ENCODE measurements around the gene PTCH2.

PTCH2 gene

GRCh38 chr1:44802306-44803061, 40.6 kb downstream of the PTCH2 start:
- no peak overlapping the region for H2AK5ac ChIP-seq (ENCODE audit: low read length, severe bottlenecking)
- peak overlapping the region; percentile 72 for H3K4me2 ChIP-seq (ENCODE audit: low read length, poor library complexity, severe bottlenecking)
- no peaks in the 10 kb centered on the region for H3K27me3 ChIP-seq (ENCODE audit: control insufficient read depth in 1 of 2, insufficient read depth in 1 of 2, low read length in 2 of 2)
- H3K18ac ChIP-seq (ENCODE audit: low read depth in 1 of 2, low read length in 2 of 2) = peak overlapping the region in 1 of 2 experiments; percentile 61
- H3K27ac ChIP-seq (ENCODE audit: low read length, poor library complexity, severe bottlenecking) = no peak overlapping the region
- H3K36me3 ChIP-seq (ENCODE audit: control insufficient read depth in 1 of 2, insufficient read depth in 2 of 2, low read depth in 1 of 2, low read length in 2 of 2) = peaks cover 52 to 53% of the 10 kb centered on the region in 2 experiments
- WGBS = 91% methylated on average over 10 of the region's 13 CpGs
- H2BK5ac ChIP-seq (ENCODE audit: low read depth, low read length, poor library complexity, severe bottlenecking) = no peak overlapping the region
- no peak overlapping the region for H2BK120ac ChIP-seq (ENCODE audit: low read depth, low read length)
- no peak for DNase-seq
- no peak overlapping the region for H2AFZ ChIP-seq (ENCODE audit: low read depth, low read length)
- peaks cover 56% of the 10 kb centered on the region for H3K4me1 ChIP-seq (ENCODE audit: control insufficient read depth, insufficient read depth, low read depth, low read length)
- H3K79me1 ChIP-seq (replicated peaks; ENCODE audit: low read length, poor library complexity, severe bottlenecking) = peaks cover 7% of the 10 kb centered on the region
- peak overlapping the region; percentile 49 to 56 for H2BK12ac ChIP-seq (ENCODE audit: low read length in 2 of 2)
- peak overlapping the region in 1 of 2 experiments; percentile 36 for H3K23ac ChIP-seq (ENCODE audit: low read length in 2 of 2)
- H4K91ac ChIP-seq (ENCODE audit: low read length) = peak overlapping the region; percentile 45
- no peak overlapping the region for H2BK15ac ChIP-seq (ENCODE audit: low read depth, poor library complexity, severe bottlenecking)
- peak overlapping the region in 1 of 2 experiments; percentile 86 for H3K14ac ChIP-seq (ENCODE audit: low read length in 2 of 2)
- H3K4ac ChIP-seq (ENCODE audit: low read depth in 1 of 2, low read length in 2 of 2) = no peak overlapping the region
- peak overlapping the region; percentile 94 for H3K9ac ChIP-seq (ENCODE audit: low read length)
- peak overlapping the region in 1 of 2 experiments; percentile 90 for H3K4me3 ChIP-seq (ENCODE audit: insufficient read depth in 1 of 2, low read depth in 1 of 2, low read length in 2 of 2)
- no peak overlapping the region for H4K8ac ChIP-seq (ENCODE audit: low read length)
- H3K9me3 ChIP-seq (ENCODE audit: control insufficient read depth, low read length) = no peaks in the 10 kb centered on the region

- no peak overlapping the region for H2BK120ac ChIP-seq (ENCODE audit: low read depth, low read length)
- peaks cover 7% of the 10 kb centered on the region for H3K79me1 ChIP-seq (replicated peaks; ENCODE audit: low read length, poor library complexity, severe bottlenecking)
- no peak overlapping the region for H2BK15ac ChIP-seq (ENCODE audit: low read depth, poor library complexity, severe bottlenecking)
- H2BK12ac ChIP-seq (ENCODE audit: low read length in 2 of 2) = peak overlapping the region in 1 of 2 experiments; percentile 35
- no peaks in the 10 kb centered on the region for H3K9me3 ChIP-seq (ENCODE audit: control insufficient read depth, low read length)
- peak overlapping the region in 1 of 2 experiments; percentile 10 for H3K23ac ChIP-seq (ENCODE audit: low read length in 2 of 2)
- H3K4me1 ChIP-seq (ENCODE audit: control insufficient read depth, insufficient read depth, low read depth, low read length) = peaks cover 48% of the 10 kb centered on the region
- peak overlapping the region in 1 of 2 experiments; percentile 80 for H3K14ac ChIP-seq (ENCODE audit: low read length in 2 of 2)
- no peak overlapping the region for H3K27ac ChIP-seq (ENCODE audit: low read length, poor library complexity, severe bottlenecking)
- peak; percentile 38 for DNase-seq
- WGBS = 71% methylated on average over 10 of the region's 13 CpGs
- peak overlapping the region; percentile 94 for H3K9ac ChIP-seq (ENCODE audit: low read length)
- H2AFZ ChIP-seq (ENCODE audit: low read depth, low read length) = no peak overlapping the region
- peak overlapping the region; percentile 47 to 90 for H3K4me3 ChIP-seq (ENCODE audit: insufficient read depth in 1 of 2, low read depth in 1 of 2, low read length in 2 of 2)
- H3K36me3 ChIP-seq (ENCODE audit: control insufficient read depth in 1 of 2, insufficient read depth in 2 of 2, low read depth in 1 of 2, low read length in 2 of 2) = peaks cover 49 to 50% of the 10 kb centered on the region in 2 experiments
- no peak overlapping the region for H4K8ac ChIP-seq (ENCODE audit: low read length)
- no peaks in the 10 kb centered on the region for H3K27me3 ChIP-seq (ENCODE audit: control insufficient read depth in 1 of 2, insufficient read depth in 1 of 2, low read length in 2 of 2)
- H3K4me2 ChIP-seq (ENCODE audit: low read length, poor library complexity, severe bottlenecking) = peak overlapping the region; percentile 72
- H2BK5ac ChIP-seq (ENCODE audit: low read depth, low read length, poor library complexity, severe bottlenecking) = no peak overlapping the region
- peak overlapping the region in 1 of 2 experiments; percentile 47 for H3K4ac ChIP-seq (ENCODE audit: low read depth in 1 of 2, low read length in 2 of 2)
- H3K18ac ChIP-seq (ENCODE audit: low read depth in 1 of 2, low read length in 2 of 2) = peak overlapping the region in 1 of 2 experiments; percentile 22
- H4K91ac ChIP-seq (ENCODE audit: low read length) = no peak overlapping the region
- no peak overlapping the region for H2AK5ac ChIP-seq (ENCODE audit: low read length, severe bottlenecking)
Observed at GRCh38 chr1:44801491-44802305, 41.4 kb downstream of the PTCH2 start.

GRCh38 chr1:44799770-44800584, 43.1 kb downstream of the PTCH2 start, which contains the start of gene PLK3:
Gene PLK3 (plus strand): TSS chr1:44800377. CDS start chr1:44800464, 87 bp downstream.
- Histone ChIP-seq H3K18ac (ENCODE audit: low read depth in 1 of 2, low read length in 2 of 2) (peak within 1 kb of the TSS; percentile 70 to 92), H3K36me3 (ENCODE audit: control insufficient read depth in 1 of 2, insufficient read depth in 2 of 2, low read depth in 1 of 2, low read length in 2 of 2) (peaks cover 31 to 32% of the 10 kb centered on the region in 2 experiments), H2AFZ (ENCODE audit: low read depth, low read length) (peak within 1 kb of the TSS; percentile 15), H3K79me1 (replicated peaks; ENCODE audit: low read length, poor library complexity, severe bottlenecking) (peaks cover 3% of the 10 kb centered on the region), H2BK5ac (ENCODE audit: low read depth, low read length, poor library complexity, severe bottlenecking) (peak within 1 kb of the TSS; percentile 83), H3K4me3 (ENCODE audit: insufficient read depth in 1 of 2, low read depth in 1 of 2, low read length in 2 of 2) (peak within 1 kb of the TSS; percentile 82 to 90), H2BK12ac (ENCODE audit: low read length in 2 of 2) (peak within 1 kb of the TSS in 1 of 2 experiments; percentile 87), H4K8ac (ENCODE audit: low read length) (peak within 1 kb of the TSS; percentile 38), H3K9ac (ENCODE audit: low read length) (peak within 1 kb of the TSS; percentile 94), H3K27ac (ENCODE audit: low read length, poor library complexity, severe bottlenecking) (peak within 1 kb of the TSS; percentile 95), H3K14ac (ENCODE audit: low read length in 2 of 2) (peak within 1 kb of the TSS in 1 of 2 experiments; percentile 91), H3K4me1 (ENCODE audit: control insufficient read depth, insufficient read depth, low read depth, low read length) (peaks cover 34% of the 10 kb centered on the region), H3K4ac (ENCODE audit: low read depth in 1 of 2, low read length in 2 of 2) (peak within 1 kb of the TSS; percentile 54 to 65), H4K91ac (ENCODE audit: low read length) (peak within 1 kb of the TSS; percentile 65), H3K4me2 (ENCODE audit: low read length, poor library complexity, severe bottlenecking) (peak within 1 kb of the TSS; percentile 72), H3K27me3 (ENCODE audit: control insufficient read depth in 1 of 2, insufficient read depth in 1 of 2, low read length in 2 of 2) (no peaks in the 10 kb centered on the region), H2BK120ac (ENCODE audit: low read depth, low read length) (peak within 1 kb of the TSS; percentile 89), H3K9me3 (ENCODE audit: control insufficient read depth, low read length) (no peaks in the 10 kb centered on the region), H3K23ac (ENCODE audit: low read length in 2 of 2) (peak within 1 kb of the TSS in 1 of 2 experiments; percentile 75), H2BK15ac (ENCODE audit: low read depth, poor library complexity, severe bottlenecking) (peak within 1 kb of the TSS; percentile 75), H2AK5ac (ENCODE audit: low read length, severe bottlenecking) (no peak within 1 kb of the TSS)
- DNase-seq = peak; percentile 98
- under 1% methylated on average over 60 of the region's 79 CpGs for WGBS
